Trophoblast cell (in vitro differentiated cells and primary cell): Measurements from ENCODE around the gene KCNH4.

Experiments used
- DNase-seq, 2 donors: peaks; one replicate each; pipeline ENCODE4 v3.0.0-alpha.2; 2016
- H2AFZ ChIP-seq: 2 replicates; pipeline ENCODE4 v1.6.1; 2013; ENCODE audit warnings: low read length, moderate library complexity, mild to moderate bottlenecking; ENCODE audit not compliant: insufficient read depth, poor library complexity
- H2AK5ac ChIP-seq: 2 replicates; pipeline ENCODE4 v1.6.1; 2013; ENCODE audit warnings: mild to moderate bottlenecking, low read length
- H2BK120ac ChIP-seq: 2 replicates; pipeline ENCODE4 v1.6.1; 2013; ENCODE audit warnings: low read length, mild to moderate bottlenecking, moderate library complexity; ENCODE audit not compliant: insufficient read depth, poor library complexity
- H2BK12ac ChIP-seq: 2 replicates; pipeline ENCODE4 v1.6.1; 2013; ENCODE audit warnings: mild to moderate bottlenecking, low read length, moderate library complexity
- H2BK5ac ChIP-seq: 2 replicates; pipeline ENCODE4 v1.6.1; 2013; ENCODE audit warnings: low read length, low read depth, moderate library complexity, mild to moderate bottlenecking; ENCODE audit not compliant: poor library complexity
- H3K14ac ChIP-seq: 2 replicates; pipeline ENCODE4 v1.6.1; 2013; ENCODE audit warnings: mild to moderate bottlenecking, low read length
- H3K18ac ChIP-seq: 2 replicates; pipeline ENCODE4 v1.6.1; 2013; ENCODE audit warnings: mild to moderate bottlenecking, low read length
- H3K23ac ChIP-seq: 2 replicates; pipeline ENCODE4 v1.6.1; 2013; ENCODE audit warnings: low read length
- H3K27ac ChIP-seq: 2 replicates; pipeline ENCODE4 v1.5.1; 2013; ENCODE audit warnings: low read depth, mild to moderate bottlenecking, inconsistent platforms, low read length, moderate library complexity
- H3K27me3 ChIP-seq: 2 replicates; pipeline ENCODE4 v1.6.1; 2013; ENCODE audit warnings: inconsistent platforms, mild to moderate bottlenecking, low read length, moderate library complexity; ENCODE audit not compliant: insufficient read depth
- H3K36me3 ChIP-seq, 2 experiments: 1 replicate in 1 of 2; 2 replicates in 1 of 2; pipeline ENCODE4 v1.6.1; 2013; ENCODE audit warnings: low read length in 2 of 2, mild to moderate bottlenecking in 2 of 2, moderate library complexity in 1 of 2; ENCODE audit not compliant: insufficient read depth in 2 of 2, control insufficient read depth in 1 of 2
- H3K4ac ChIP-seq: 2 replicates; pipeline ENCODE4 v1.6.1; 2013; ENCODE audit warnings: low read depth, mild to moderate bottlenecking, low read length, moderate library complexity
- H3K4me1 ChIP-seq, 2 experiments: 1 replicate in 1 of 2; 2 replicates in 1 of 2; pipeline ENCODE4 v1.6.1; 2013; ENCODE audit warnings: low read length in 2 of 2, mild to moderate bottlenecking in 2 of 2, moderate library complexity in 1 of 2; ENCODE audit not compliant: insufficient read depth in 2 of 2, control insufficient read depth in 1 of 2
- H3K4me2 ChIP-seq: 2 replicates; pipeline ENCODE4 v1.6.1; 2013; ENCODE audit warnings: inconsistent platforms, mild to moderate bottlenecking, low read length, moderate library complexity
- H3K4me3 ChIP-seq: 2 replicates; pipeline ENCODE4 v1.5.1; 2013; ENCODE audit warnings: mild to moderate bottlenecking, low read depth, low read length, inconsistent platforms
- H3K79me1 ChIP-seq: one replicate; pipeline ENCODE4 v1.6.1; 2013; ENCODE audit warnings: low read length
- H3K79me2 ChIP-seq: 2 replicates; pipeline ENCODE4 v1.6.1; 2013; ENCODE audit warnings: low read length, mild to moderate bottlenecking; ENCODE audit not compliant: control insufficient read depth, insufficient read depth, poor library complexity
- H3K9ac ChIP-seq: 2 replicates; pipeline ENCODE4 v1.6.1; 2013; ENCODE audit warnings: mild to moderate bottlenecking, low read length
- H3K9me3 ChIP-seq: 2 replicates; pipeline ENCODE4 v1.6.1; 2013; ENCODE audit warnings: low read depth, mild to moderate bottlenecking, control low read depth, inconsistent platforms, low read length; ENCODE audit not compliant: insufficient read depth
- H4K12ac ChIP-seq: 2 replicates; pipeline ENCODE4 v1.6.1; 2013; ENCODE audit warnings: low read depth, mild to moderate bottlenecking, low read length, moderate library complexity
- H4K8ac ChIP-seq: 2 replicates; pipeline ENCODE4 v1.6.1; 2013; ENCODE audit warnings: low read depth, mild to moderate bottlenecking, low read length, moderate library complexity
- H4K91ac ChIP-seq: one replicate; pipeline ENCODE4 v1.6.1; 2013; ENCODE audit warnings: low read depth, mild to moderate bottlenecking, low read length, moderate library complexity
- WGBS: extraction: QIAGEN DNeasy Blood & Tissue Kit; methylation state at CpG from one replicate; pipeline ENCODE4 v1.1.7; 2013; ENCODE audit warnings: missing lambda C conversion rate; ENCODE audit not compliant: insufficient read length, insufficient coverage; ENCODE audit errors: extremely low coverage; 5-methylcytosine and 5-hydroxymethylcytosine counted together

The KCNH4 gene

DNA sequence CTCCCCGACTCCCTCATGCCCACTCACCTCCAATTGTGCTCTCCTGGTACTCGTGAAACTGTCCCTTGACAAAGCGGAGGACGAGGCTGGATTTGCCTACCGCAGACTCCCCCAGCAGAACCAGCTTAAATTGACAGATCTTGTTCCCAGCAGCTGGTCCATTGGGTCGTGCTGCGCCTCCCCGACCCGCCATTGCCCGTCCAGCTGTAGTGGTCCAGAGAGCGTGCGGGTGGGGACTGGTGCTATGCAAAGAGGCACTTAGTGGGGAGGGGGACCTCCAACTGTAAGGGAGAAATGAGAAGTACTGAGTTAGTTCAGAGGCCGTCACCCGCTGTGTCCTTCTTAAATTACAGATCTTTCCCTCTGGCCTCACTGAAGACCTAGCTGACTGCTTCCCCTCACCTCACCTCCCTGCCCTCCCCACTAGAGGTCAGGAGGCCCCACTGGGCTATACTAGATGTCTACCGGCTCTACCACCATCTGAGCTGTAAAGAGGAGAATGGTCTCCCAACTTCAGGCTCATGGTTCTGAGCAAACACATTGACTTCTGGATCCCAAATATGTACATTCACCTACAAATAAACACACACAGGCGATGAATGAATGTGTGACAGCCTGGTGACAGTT lies 50.5 kb downstream of the KCNH4 start:
- peaks cover 43 to 62% of the 10 kb centered on the region in 2 experiments for H3K36me3 ChIP-seq
- no peak overlapping the region for H4K91ac ChIP-seq
- H3K27me3 ChIP-seq, result no peaks in the 10 kb centered on the region
- H2AK5ac ChIP-seq, result no peak overlapping the region
- no peak overlapping the region for H2BK5ac ChIP-seq
- no peak for DNase-seq
- H3K79me1 ChIP-seq, result no peaks in the 10 kb centered on the region
- no peak overlapping the region for H3K9ac ChIP-seq
- H3K4me1 ChIP-seq, result peaks cover under 1 to 2% of the 10 kb centered on the region in 2 experiments
- H3K4me2 ChIP-seq, result no peak overlapping the region
- no peak overlapping the region for H3K4me3 ChIP-seq
- H3K4ac ChIP-seq, result no peak overlapping the region
- no peak overlapping the region for H4K8ac ChIP-seq
- H3K14ac ChIP-seq, result no peak overlapping the region
- WGBS, result no CpG with 5 or more reads among the region's 16 CpGs
- no peak overlapping the region for H2BK120ac ChIP-seq
- H3K18ac ChIP-seq, result no peak overlapping the region
- no peak overlapping the region for H2AFZ ChIP-seq
- H4K12ac ChIP-seq, result no peak overlapping the region
- H3K9me3 ChIP-seq, result peaks cover 1% of the 10 kb centered on the region
- H2BK12ac ChIP-seq, result no peak overlapping the region
- H3K79me2 ChIP-seq, result peaks cover 3% of the 10 kb centered on the region
- no peak overlapping the region for H3K23ac ChIP-seq
- H3K27ac ChIP-seq, result no peak overlapping the region

DNA sequence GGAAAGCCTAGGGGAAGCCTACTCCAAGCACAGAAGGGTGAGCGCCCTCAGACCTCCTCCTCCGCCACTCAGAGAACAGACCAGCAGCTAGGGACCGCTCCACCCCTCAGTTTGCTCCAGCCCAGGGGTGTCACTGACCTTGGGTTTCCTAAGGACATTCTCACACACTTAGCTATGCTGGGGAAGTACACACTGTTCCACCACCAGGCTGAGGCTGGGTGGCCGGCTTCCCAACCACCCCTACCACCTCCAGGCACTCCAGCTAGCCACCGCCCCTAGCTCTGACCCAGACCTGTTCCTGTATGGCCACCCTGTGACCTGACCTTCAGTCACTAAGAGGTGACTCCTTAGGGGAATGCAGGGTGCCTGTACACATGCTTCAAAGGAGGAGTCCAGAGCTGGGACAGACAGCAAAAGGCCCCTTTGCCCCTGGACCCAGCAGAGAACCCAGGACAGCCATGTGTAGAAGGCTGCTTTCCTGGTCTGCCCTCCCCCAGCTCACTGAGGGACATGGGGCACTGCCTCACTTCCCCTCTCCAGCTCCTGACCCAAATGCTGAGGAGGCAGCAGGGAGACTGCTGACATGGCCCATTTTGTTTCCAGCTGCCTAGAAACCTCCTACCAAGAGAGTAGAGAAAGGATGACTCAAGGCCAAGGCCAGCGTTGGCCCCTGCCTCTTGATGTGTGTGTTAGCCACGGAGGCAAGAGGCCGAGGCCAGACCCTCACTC lies 51.7 kb downstream of the KCNH4 start:
- no peak overlapping the region for H3K9ac ChIP-seq
- H3K79me1 ChIP-seq, result no peaks in the 10 kb centered on the region
- no peak overlapping the region for H4K8ac ChIP-seq
- no peak overlapping the region for H3K4me2 ChIP-seq
- H4K91ac ChIP-seq, result no peak overlapping the region
- H2BK120ac ChIP-seq, result no peak overlapping the region
- H3K36me3 ChIP-seq, result peaks cover 47 to 66% of the 10 kb centered on the region in 2 experiments
- H2AK5ac ChIP-seq, result no peak overlapping the region
- H3K79me2 ChIP-seq, result peaks cover 3% of the 10 kb centered on the region
- no peak overlapping the region for H4K12ac ChIP-seq
- no peak overlapping the region for H3K27ac ChIP-seq
- H3K9me3 ChIP-seq, result peaks cover 1% of the 10 kb centered on the region
- H3K14ac ChIP-seq, result no peak overlapping the region
- H2BK5ac ChIP-seq, result no peak overlapping the region
- H3K23ac ChIP-seq, result no peak overlapping the region
- no CpG with 5 or more reads among the region's 8 CpGs for WGBS
- H3K4me3 ChIP-seq, result peak overlapping the region; percentile 25
- no peak overlapping the region for H3K4ac ChIP-seq
- H2AFZ ChIP-seq, result no peak overlapping the region
- no peak overlapping the region for H2BK12ac ChIP-seq
- DNase-seq, result no peak
- H3K4me1 ChIP-seq, result peaks cover 0 to 2% of the 10 kb centered on the region in 2 experiments
- no peak overlapping the region for H3K18ac ChIP-seq
- H3K27me3 ChIP-seq, result no peaks in the 10 kb centered on the region

DNA sequence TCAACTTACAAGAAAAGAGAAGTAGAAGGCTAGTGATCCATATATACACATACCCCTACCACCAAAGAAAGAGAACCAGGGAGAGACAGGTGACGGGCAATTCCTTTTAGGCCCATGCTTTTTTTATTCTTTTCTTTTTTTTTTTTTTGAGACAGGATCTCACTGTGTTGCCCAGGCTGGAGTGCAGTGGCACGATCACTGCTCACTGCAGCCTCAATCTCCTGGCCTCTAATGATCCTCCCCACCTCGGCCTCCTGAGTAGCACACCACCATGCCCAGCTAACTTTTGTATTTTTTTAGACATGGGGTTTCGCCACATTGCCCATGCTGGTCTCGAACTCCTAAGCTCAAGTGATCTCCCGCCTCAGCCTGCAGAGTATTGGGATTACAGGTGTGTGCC lies 53.5 kb downstream of the KCNH4 start:
- Histone ChIP-seq H4K12ac (no peak overlapping the region), H3K4me2 (no peak overlapping the region), H3K23ac (no peak overlapping the region), H2AK5ac (no peak overlapping the region), H2AFZ (no peak overlapping the region), H3K9me3 (peaks cover 1% of the 10 kb centered on the region), H3K27ac (no peak overlapping the region), H3K79me1 (no peaks in the 10 kb centered on the region), H3K4me1 (peaks cover 0 to 8% of the 10 kb centered on the region in 2 experiments), H4K91ac (no peak overlapping the region), H3K14ac (no peak overlapping the region), H3K27me3 (no peaks in the 10 kb centered on the region), H3K4ac (no peak overlapping the region), H3K4me3 (no peak overlapping the region), H3K79me2 (no peaks in the 10 kb centered on the region), H3K18ac (no peak overlapping the region), H2BK120ac (no peak overlapping the region), H2BK12ac (no peak overlapping the region), H4K8ac (no peak overlapping the region), H3K9ac (no peak overlapping the region), H3K36me3 (peaks cover 47 to 57% of the 10 kb centered on the region in 2 experiments), H2BK5ac (no peak overlapping the region)
- no peak for DNase-seq
- WGBS, result no CpG with 5 or more reads among the region's 6 CpGs

DNA sequence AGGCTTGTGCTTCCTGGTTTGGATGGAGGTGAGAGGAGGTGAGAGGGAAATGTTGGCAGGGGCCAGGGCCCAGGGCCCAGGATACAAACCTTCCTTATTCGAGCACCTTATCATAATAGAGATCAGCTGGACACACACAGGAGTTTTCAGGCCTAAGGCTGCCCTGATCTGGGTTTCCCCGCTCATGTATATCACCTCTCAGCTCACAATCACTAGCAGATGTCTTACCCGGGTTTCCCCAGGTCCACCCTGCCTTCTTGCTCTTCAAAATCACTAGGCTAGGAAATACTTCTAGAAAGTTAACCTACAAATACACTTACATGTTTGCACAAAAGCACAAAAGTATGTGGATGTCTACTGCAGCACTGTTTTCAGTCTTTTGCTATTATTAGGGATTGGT lies 54.1 kb downstream of the KCNH4 start:
- Histone ChIP-seq H4K12ac (no peak overlapping the region), H3K27me3 (no peaks in the 10 kb centered on the region), H3K9me3 (peaks cover 1% of the 10 kb centered on the region), H4K91ac (no peak overlapping the region), H3K18ac (no peak overlapping the region), H2BK12ac (no peak overlapping the region), H3K9ac (no peak overlapping the region), H4K8ac (no peak overlapping the region), H3K36me3 (peaks cover 47 to 57% of the 10 kb centered on the region in 2 experiments), H2AFZ (no peak overlapping the region), H2AK5ac (no peak overlapping the region), H3K4me3 (no peak overlapping the region), H3K23ac (no peak overlapping the region), H3K4me2 (no peak overlapping the region), H3K4ac (no peak overlapping the region), H3K14ac (no peak overlapping the region), H2BK120ac (no peak overlapping the region), H3K79me2 (no peaks in the 10 kb centered on the region), H3K79me1 (no peaks in the 10 kb centered on the region), H3K27ac (no peak overlapping the region), H3K4me1 (peaks cover 0 to 11% of the 10 kb centered on the region in 2 experiments), H2BK5ac (no peak overlapping the region)
- DNase-seq, result no peak
- no CpG with 5 or more reads among the region's 3 CpGs for WGBS
